Neural cell (in vitro differentiated cells): ENCODE data around the gene SWAP70. TPM values are rescaled to one million over a fixed set of nuclear protein-coding genes. Genes with fewer than 3 reads are reported as not detected.

ENCODE experiments used
- H2AFZ ChIP-seq: fragments of 200-600, 300-800 bp; sonication (generic), shearing (Covaris generic); 2 replicates; pipeline ENCODE4 v1.6.0; 2014; ENCODE audit warnings: low read depth, mild to moderate bottlenecking, antibody characterized with exemption, low read length, moderate library complexity
- H3F3A ChIP-seq: fragments of 200-600 bp; shearing (Covaris generic); 2 replicates; pipeline ENCODE4 v1.6.1; 2016; ENCODE audit warnings: mild to moderate bottlenecking, moderate library complexity, mixed read lengths, antibody characterized with exemption, low read length; ENCODE audit not compliant: insufficient read depth, poor library complexity, severe bottlenecking
- H3K27ac ChIP-seq: fragments of 200-600, 300-800 bp; sonication (generic), shearing (Covaris generic); 2 replicates; pipeline ENCODE4 v1.5.1; 2014; ENCODE audit warnings: mild to moderate bottlenecking, low read length, moderate library complexity
- H3K27me3 ChIP-seq: fragments of 300-800, 200-600 bp; sonication (generic), shearing (Covaris generic); 2 replicates; pipeline ENCODE4 v1.6.0; 2014; ENCODE audit warnings: mild to moderate bottlenecking, low read depth, low read length, moderate library complexity; ENCODE audit not compliant: insufficient read depth
- H3K36me3 ChIP-seq: fragments of 300-800, 200-600 bp; sonication (generic), shearing (Covaris generic); 2 replicates; pipeline ENCODE4 v1.5.1; 2014; ENCODE audit warnings: mild to moderate bottlenecking, antibody characterized with exemption, low read length, moderate library complexity; ENCODE audit not compliant: insufficient read depth
- H3K4me2 ChIP-seq: fragments of 300-800, 200-600 bp; sonication (generic), shearing (Covaris generic); 2 replicates; pipeline ENCODE4 v1.6.0; 2014; ENCODE audit warnings: mild to moderate bottlenecking, low read length
- H3K4me3 ChIP-seq: fragments of 300-800, 200-600 bp; sonication (generic), shearing (Covaris generic); 2 replicates; pipeline ENCODE4 v1.5.1; 2014; ENCODE audit warnings: mild to moderate bottlenecking, low read length, moderate library complexity
- H3K79me2 ChIP-seq: fragments of 200-600 bp; shearing (Covaris generic); replicated peaks from 2 replicates; pipeline ENCODE4 v1.6.0; 2014; ENCODE audit warnings: mild to moderate bottlenecking, low read length, moderate library complexity; ENCODE audit not compliant: insufficient read depth
- H3K9ac ChIP-seq: fragments of 300-800, 200-600 bp; sonication (generic), shearing (Covaris generic); 2 replicates; pipeline ENCODE4 v1.6.1; 2016; ENCODE audit warnings: mild to moderate bottlenecking, low read length, mixed read lengths
- H3K9me2 ChIP-seq: fragments of 200-600 bp; shearing (Covaris generic); 2 replicates; pipeline ENCODE4 v1.6.1; 2016; ENCODE audit warnings: mild to moderate bottlenecking, low read length, mixed read lengths; ENCODE audit not compliant: insufficient read depth
- H3K9me3 ChIP-seq: fragments of 200-600, 300-800 bp; sonication (generic), shearing (Covaris generic); 2 replicates; pipeline ENCODE4 v1.6.1; 2016; ENCODE audit warnings: mild to moderate bottlenecking, mixed run types, low read length, moderate library complexity, mixed read lengths
- H4K20me1 ChIP-seq: fragments of 200-600 bp; shearing (Covaris generic); 2 replicates; pipeline ENCODE4 v1.6.1; 2016; ENCODE audit warnings: mild to moderate bottlenecking, mixed run types; ENCODE audit not compliant: insufficient read depth
- EP300 ChIP-seq: fragments of 450-650 bp; conservative IDR thresholded peaks from 2 replicates; pipeline ENCODE4 v1.6.1; 2014; ENCODE audit warnings: antibody characterized with exemption, mild to moderate bottlenecking, moderate library complexity; ENCODE audit not compliant: poor library complexity, severe bottlenecking
- EZH2 ChIP-seq: fragments of 200-600, 300-800 bp; shearing (Covaris generic), sonication (generic); IDR thresholded peaks from 2 replicates; pipeline ENCODE4 v1.6.1; 2014; ENCODE audit warnings: antibody characterized with exemption, low read length, borderline replicate concordance, mild to moderate bottlenecking; ENCODE audit not compliant: insufficient read depth, poor library complexity, severe bottlenecking
- MXI1 ChIP-seq: fragments of 450-650 bp; conservative IDR thresholded peaks from 2 replicates; pipeline ENCODE4 v1.6.1; 2014; ENCODE audit warnings: antibody characterized with exemption, mild to moderate bottlenecking; ENCODE audit not compliant: poor library complexity, severe bottlenecking
- POLR2AphosphoS5 ChIP-seq: IDR thresholded peaks from 2 replicates; pipeline ENCODE4 v1.6.1; 2012
- RAD21 ChIP-seq: fragments of 450-650 bp; conservative IDR thresholded peaks from 2 replicates; pipeline ENCODE4 v1.6.1; 2014; ENCODE audit warnings: antibody characterized with exemption, mild to moderate bottlenecking, moderate library complexity
- SMC3 ChIP-seq: fragments of 450-650 bp; conservative IDR thresholded peaks from 2 replicates; pipeline ENCODE4 v1.6.1; 2014; ENCODE audit warnings: antibody characterized with exemption, mild to moderate bottlenecking, moderate library complexity; ENCODE audit not compliant: poor library complexity
- TAF1 ChIP-seq: IDR thresholded peaks from 2 replicates; pipeline ENCODE4 v1.6.1; 2012; ENCODE audit warnings: low read depth
- polyA plus RNA-seq: library from polyadenylated mRNA; depleted of rRNA; stranded (reverse); fragments of >200 nt; gene quantifications from 2 replicates; pipeline ENCODE4 v1.2.3, GENCODE V29; 2014
- TF ChIP-seq, protein P1 (sequence below): IDR thresholded peaks from 2 replicates; pipeline ENCODE4 v1.6.1; 2012; ENCODE audit warnings: borderline replicate concordance
- TF ChIP-seq, protein P2 (sequence below): fragments of 450-650 bp; IDR thresholded peaks from 2 replicates; pipeline ENCODE4 v1.5.1; 2014; ENCODE audit warnings: antibody characterized with exemption, mild to moderate bottlenecking, moderate library complexity; ENCODE audit not compliant: poor library complexity, severe bottlenecking

Gene SWAP70
- polyA plus RNA-seq, 1 donor from 2014 or later = 1.4 TPM

DNA sequence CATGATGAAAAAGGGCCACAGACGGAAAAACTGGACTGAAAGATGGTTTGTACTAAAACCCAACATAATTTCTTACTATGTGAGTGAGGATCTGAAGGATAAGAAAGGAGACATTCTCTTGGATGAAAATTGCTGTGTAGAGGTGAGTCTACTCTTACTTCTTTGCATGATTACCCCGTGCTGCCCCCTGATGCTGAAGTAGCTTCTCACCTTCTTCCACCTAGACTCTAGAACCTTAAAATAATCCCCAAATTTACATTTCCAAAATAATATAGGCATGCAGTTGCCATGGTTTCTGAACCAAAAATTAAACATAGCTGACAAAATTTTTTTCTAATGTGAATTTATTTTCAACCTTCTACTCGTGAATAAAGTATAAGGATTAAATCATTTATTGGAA, 64.2 kb downstream of the SWAP70 start:
- Histone ChIP-seq H3K27ac (no peak overlapping the region), H3K4me2 (no peak overlapping the region), H3K79me2 (no peaks in the 10 kb centered on the region), H3F3A (no peaks in the 10 kb centered on the region), H2AFZ (no peak overlapping the region), H4K20me1 (no peaks in the 10 kb centered on the region), H3K9me3 (no peaks in the 10 kb centered on the region), H3K9me2 (no peaks in the 10 kb centered on the region), H3K9ac (no peak overlapping the region), H3K36me3 (no peaks in the 10 kb centered on the region), H3K4me3 (no peak overlapping the region), H3K27me3 (no peaks in the 10 kb centered on the region)
- no peak for TF ChIP-seq SMC3
- TF ChIP-seq MXI1 = no peak
- TF ChIP-seq RAD21 = no peak
- no peak for TF ChIP-seq EP300
- no peak for TF ChIP-seq EZH2
- no peak for TF ChIP-seq POLR2AphosphoS5
- TF ChIP-seq, protein P1, sequence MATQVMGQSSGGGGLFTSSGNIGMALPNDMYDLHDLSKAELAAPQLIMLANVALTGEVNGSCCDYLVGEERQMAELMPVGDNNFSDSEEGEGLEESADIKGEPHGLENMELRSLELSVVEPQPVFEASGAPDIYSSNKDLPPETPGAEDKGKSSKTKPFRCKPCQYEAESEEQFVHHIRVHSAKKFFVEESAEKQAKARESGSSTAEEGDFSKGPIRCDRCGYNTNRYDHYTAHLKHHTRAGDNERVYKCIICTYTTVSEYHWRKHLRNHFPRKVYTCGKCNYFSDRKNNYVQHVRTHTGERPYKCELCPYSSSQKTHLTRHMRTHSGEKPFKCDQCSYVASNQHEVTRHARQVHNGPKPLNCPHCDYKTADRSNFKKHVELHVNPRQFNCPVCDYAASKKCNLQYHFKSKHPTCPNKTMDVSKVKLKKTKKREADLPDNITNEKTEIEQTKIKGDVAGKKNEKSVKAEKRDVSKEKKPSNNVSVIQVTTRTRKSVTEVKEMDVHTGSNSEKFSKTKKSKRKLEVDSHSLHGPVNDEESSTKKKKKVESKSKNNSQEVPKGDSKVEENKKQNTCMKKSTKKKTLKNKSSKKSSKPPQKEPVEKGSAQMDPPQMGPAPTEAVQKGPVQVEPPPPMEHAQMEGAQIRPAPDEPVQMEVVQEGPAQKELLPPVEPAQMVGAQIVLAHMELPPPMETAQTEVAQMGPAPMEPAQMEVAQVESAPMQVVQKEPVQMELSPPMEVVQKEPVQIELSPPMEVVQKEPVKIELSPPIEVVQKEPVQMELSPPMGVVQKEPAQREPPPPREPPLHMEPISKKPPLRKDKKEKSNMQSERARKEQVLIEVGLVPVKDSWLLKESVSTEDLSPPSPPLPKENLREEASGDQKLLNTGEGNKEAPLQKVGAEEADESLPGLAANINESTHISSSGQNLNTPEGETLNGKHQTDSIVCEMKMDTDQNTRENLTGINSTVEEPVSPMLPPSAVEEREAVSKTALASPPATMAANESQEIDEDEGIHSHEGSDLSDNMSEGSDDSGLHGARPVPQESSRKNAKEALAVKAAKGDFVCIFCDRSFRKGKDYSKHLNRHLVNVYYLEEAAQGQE = no peak
- TF ChIP-seq, protein P2, sequence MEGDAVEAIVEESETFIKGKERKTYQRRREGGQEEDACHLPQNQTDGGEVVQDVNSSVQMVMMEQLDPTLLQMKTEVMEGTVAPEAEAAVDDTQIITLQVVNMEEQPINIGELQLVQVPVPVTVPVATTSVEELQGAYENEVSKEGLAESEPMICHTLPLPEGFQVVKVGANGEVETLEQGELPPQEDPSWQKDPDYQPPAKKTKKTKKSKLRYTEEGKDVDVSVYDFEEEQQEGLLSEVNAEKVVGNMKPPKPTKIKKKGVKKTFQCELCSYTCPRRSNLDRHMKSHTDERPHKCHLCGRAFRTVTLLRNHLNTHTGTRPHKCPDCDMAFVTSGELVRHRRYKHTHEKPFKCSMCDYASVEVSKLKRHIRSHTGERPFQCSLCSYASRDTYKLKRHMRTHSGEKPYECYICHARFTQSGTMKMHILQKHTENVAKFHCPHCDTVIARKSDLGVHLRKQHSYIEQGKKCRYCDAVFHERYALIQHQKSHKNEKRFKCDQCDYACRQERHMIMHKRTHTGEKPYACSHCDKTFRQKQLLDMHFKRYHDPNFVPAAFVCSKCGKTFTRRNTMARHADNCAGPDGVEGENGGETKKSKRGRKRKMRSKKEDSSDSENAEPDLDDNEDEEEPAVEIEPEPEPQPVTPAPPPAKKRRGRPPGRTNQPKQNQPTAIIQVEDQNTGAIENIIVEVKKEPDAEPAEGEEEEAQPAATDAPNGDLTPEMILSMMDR = no peak
- TF ChIP-seq TAF1 = no peak

DNA sequence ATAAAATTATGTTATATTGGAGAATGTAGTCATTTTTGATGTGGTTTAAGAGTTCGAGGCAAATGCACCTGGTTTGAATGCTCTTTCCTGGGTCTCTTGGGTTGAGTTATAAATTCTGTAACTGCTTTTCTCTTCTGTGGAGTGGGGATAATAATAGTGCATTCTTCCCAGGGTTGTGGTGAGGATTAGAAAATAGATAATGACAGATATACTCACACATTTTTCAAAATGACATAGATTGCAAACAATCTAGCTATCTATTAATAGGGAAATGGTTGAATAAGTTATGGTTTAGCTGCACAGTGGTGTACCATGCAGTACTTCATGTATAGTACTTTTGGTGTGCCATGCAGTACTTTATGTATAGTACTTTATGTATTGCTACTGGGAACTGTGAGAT, 67.4 kb downstream of the SWAP70 start:
- Histone ChIP-seq H3K9me2 (no peaks in the 10 kb centered on the region), H4K20me1 (no peaks in the 10 kb centered on the region), H3K79me2 (no peaks in the 10 kb centered on the region), H2AFZ (no peak overlapping the region), H3K4me2 (no peak overlapping the region), H3K36me3 (no peaks in the 10 kb centered on the region), H3F3A (no peaks in the 10 kb centered on the region), H3K27ac (no peak overlapping the region), H3K9ac (no peak overlapping the region), H3K4me3 (no peak overlapping the region), H3K9me3 (no peaks in the 10 kb centered on the region), H3K27me3 (no peaks in the 10 kb centered on the region)
- TF ChIP-seq POLR2AphosphoS5 (no peak), SMC3 (no peak), EZH2 (no peak)
- TF ChIP-seq, protein P1 = no peak
